ENCODE results near the gene IL16. TPM values are rescaled to one million over a fixed set of nuclear protein-coding genes. Genes with fewer than 3 reads are reported as not detected.

IL16 gene
- total and polyA plus RNA-seq, 11 donors: 1.2 to 21.6 (median 3.7) TPM

GRCh38 chr15:81160312-81161159, 36.1 kb upstream of the IL16 start:
- intact Hi-C loops (cut with DNase I): loop anchor here in 2 of 10 donors (5.0 to 10.0 kb wide), 2 partner anchors 62 to 64 kb away; no protein-coding TSS in a partner anchor
- peak overlapping the region in 9 of 12 donors; percentile 18 to 76 (median 67) for H3K27ac ChIP-seq

DNA sequence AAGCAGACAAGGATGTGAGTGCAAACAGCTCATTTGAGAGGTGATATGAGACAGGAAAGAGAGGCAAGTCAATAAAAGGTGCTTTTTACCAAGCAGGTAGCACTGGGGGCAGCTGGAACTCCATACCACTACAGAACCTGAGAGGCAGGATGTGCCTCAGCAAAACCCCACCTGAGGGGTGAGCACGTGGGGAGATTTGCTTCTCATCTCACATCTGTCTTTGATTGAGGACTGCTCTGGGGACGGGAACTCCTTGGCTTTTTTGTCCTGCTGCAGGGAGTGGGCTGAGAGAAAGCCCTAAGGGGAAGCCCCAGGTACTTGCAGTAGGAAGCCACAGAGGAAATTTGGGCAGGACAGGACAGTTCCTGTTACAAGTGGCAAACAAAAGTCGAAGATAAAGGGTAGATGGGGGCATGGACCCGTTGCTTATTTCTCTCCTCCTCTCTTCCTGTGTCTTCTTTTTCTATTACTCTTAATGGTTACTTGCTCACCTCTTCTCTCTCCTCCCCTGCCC, 35.5 kb upstream of the IL16 start:
- Histone ChIP-seq H3K9me3 (no peaks in the 10 kb centered on the region), H3K27me3 (no peaks in the 10 kb centered on the region), H3K27ac (peak overlapping the region in 11 of 12 donors; percentile 0 to 76 (median 63)), H3K4me3 (no peak overlapping the region), H3K36me3 (no peaks in the 10 kb centered on the region), H3K4me1 (peaks cover 0 to 39% (median 26%) of the 10 kb centered on the region in 12 donors)
- TF ChIP-seq CTCF (IDR thresholded peaks at IDR 0.05) (no peak), POLR2A (IDR thresholded peaks at IDR 0.05) (no peak)
- 34 to 52% (median 38%) methylated on average over 4 of the region's 4 CpGs for WGBS, 4 donors
- intact Hi-C loops (cut with DNase I): loop anchor here in 2 of 10 donors (5.0 to 10.0 kb wide), 2 partner anchors 61 to 64 kb away; no protein-coding TSS in a partner anchor
- DNase-seq (no peak), ATAC-seq (peak in 1 of 4 donors; percentile 3)

More at GRCh38 chr15:81160312-81161159, 36.1 kb upstream of the IL16 start:
- 35 to 44% (median 40%) methylated on average over 9 to 11 of the region's 11 CpGs for WGBS, 4 donors
- H3K4me3 ChIP-seq: no peak overlapping the region
- DNase-seq (peak; percentile 73 to 83 (median 76)), ATAC-seq (peak; percentile 82 to 91 (median 88))
- no peaks in the 10 kb centered on the region for H3K9me3 ChIP-seq
- no peak for TF ChIP-seq POLR2A (IDR thresholded peaks at IDR 0.05)
- TF ChIP-seq CTCF (IDR thresholded peaks at IDR 0.05): no peak
- no peaks in the 10 kb centered on the region for H3K36me3 ChIP-seq
- H3K4me1 ChIP-seq: peaks cover 0 to 45% (median 30%) of the 10 kb centered on the region in 12 donors
- H3K27me3 ChIP-seq: no peaks in the 10 kb centered on the region

DNA sequence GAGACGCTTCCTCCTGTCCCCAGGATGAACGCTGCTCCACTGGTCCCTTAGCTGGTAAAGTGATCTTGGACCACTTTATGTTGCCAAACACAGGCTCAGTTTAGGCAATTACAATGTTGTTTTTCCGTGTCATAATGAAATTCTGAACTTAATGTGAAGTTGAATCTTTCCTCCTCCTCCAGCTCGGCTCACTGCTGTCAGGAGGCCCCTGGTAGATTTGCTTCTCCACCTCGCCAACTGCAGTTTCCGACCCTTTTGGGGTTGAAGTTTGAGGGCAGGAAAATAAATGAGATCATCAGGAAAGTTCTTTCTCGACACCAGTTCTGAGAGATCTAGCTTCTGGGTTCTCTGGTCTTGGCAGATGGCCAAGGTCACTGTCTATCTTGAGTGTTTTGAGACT, 34.8 kb upstream of the IL16 start:
- Histone ChIP-seq H3K9me3 (no peaks in the 10 kb centered on the region), H3K4me3 (no peak overlapping the region), H3K27me3 (no peaks in the 10 kb centered on the region), H3K36me3 (no peaks in the 10 kb centered on the region), H3K4me1 (peaks cover 0 to 46% (median 26%) of the 10 kb centered on the region in 12 donors), H3K27ac (peak overlapping the region in 8 of 12 donors; percentile 0 to 76 (median 65))
- peak in 1 of 5 donors; percentile 41 for DNase-seq
- TF ChIP-seq CTCF (IDR thresholded peaks at IDR 0.05) (no peak), POLR2A (IDR thresholded peaks at IDR 0.05) (no peak)
- ATAC-seq: no peak
- WGBS, 4 donors: 57 to 76% (median 66%) methylated on average over 7 of the region's 7 CpGs
- intact Hi-C loops (cut with DNase I): loop anchor here in 2 of 10 donors (5.0 to 10.0 kb wide), 2 partner anchors 60 to 63 kb away; no protein-coding TSS in a partner anchor
